OCI-LY3 (cell line): ENCODE data around the gene PKHD1.

Experiments used
- H2AFZ ChIP-seq: fragments of 200-600, 300-600 bp; shearing (Covaris generic); 2 replicates; pipeline ENCODE4 v1.6.0; 2014; ENCODE audit warnings: antibody characterized with exemption, low read depth, low read length
- H3K27ac ChIP-seq: fragments of 200-600, 300-600 bp; sonication (generic); 2 replicates; pipeline ENCODE4 v1.5.1; 2014; ENCODE audit warnings: mild to moderate bottlenecking, low read length, moderate library complexity, mixed read lengths
- H3K27me3 ChIP-seq: fragments of 200-600, 300-600 bp; sonication (generic); 2 replicates; pipeline ENCODE4 v1.6.1; 2014; ENCODE audit warnings: low read depth, low read length, mixed read lengths
- H3K36me3 ChIP-seq: fragments of 200-600, 300-600 bp; sonication (generic); replicated peaks from 2 replicates; pipeline ENCODE3; 2014; ENCODE audit warnings: low read depth, low read length, mixed read lengths
- H3K4me1 ChIP-seq: fragments of 300-600, 200-600 bp; sonication (generic); 2 replicates; pipeline ENCODE4 v1.6.1; 2014; ENCODE audit warnings: low read length, mixed read lengths
- H3K4me2 ChIP-seq: fragments of 200-600, 300-600 bp; sonication (generic); 2 replicates; pipeline ENCODE4 v1.6.1; 2014; ENCODE audit warnings: low read length, mixed read lengths
- H3K4me3 ChIP-seq: fragments of 300-600, 200-600 bp; sonication (generic); 2 replicates; pipeline ENCODE4 v1.5.1; 2014; ENCODE audit warnings: antibody characterized with exemption, mild to moderate bottlenecking, low read length, moderate library complexity
- H3K79me2 ChIP-seq: fragments of 300-600, 200-600 bp; shearing (Covaris generic); 2 replicates; pipeline ENCODE4 v1.6.1; 2014; ENCODE audit warnings: mild to moderate bottlenecking, low read length, mixed read lengths
- H3K9ac ChIP-seq: fragments of 300-600, 200-600 bp; shearing (Covaris generic); 2 replicates; pipeline ENCODE4 v1.6.0; 2014; ENCODE audit warnings: mild to moderate bottlenecking, low read length, moderate library complexity
- H3K9me3 ChIP-seq: fragments of 200-600, 300-600 bp; shearing (Covaris generic); 2 replicates; pipeline ENCODE4 v1.6.1; 2014; ENCODE audit warnings: low read length, mixed read lengths; ENCODE audit not compliant: insufficient read depth
- H4K20me1 ChIP-seq: fragments of 200-600, 300-600 bp; sonication (generic); 2 replicates; pipeline ENCODE4 v1.6.1; 2016; ENCODE audit warnings: low read length, mixed read lengths; ENCODE audit not compliant: insufficient read depth
- EZH2phosphoT487 ChIP-seq: fragments of 200-600 bp; shearing (Covaris generic); IDR thresholded peaks from 2 replicates; pipeline ENCODE4 v1.6.1; 2018; ENCODE audit warnings: antibody characterized with exemption, mixed run types, low read depth
- TF ChIP-seq, protein P1 (sequence below): fragments of 200-600, 300-600 bp; sonication (generic); IDR thresholded peaks from 2 replicates; pipeline ENCODE4 v1.5.1; 2014; ENCODE audit warnings: antibody characterized with exemption, low read length, low read depth

PKHD1 gene

DNA sequence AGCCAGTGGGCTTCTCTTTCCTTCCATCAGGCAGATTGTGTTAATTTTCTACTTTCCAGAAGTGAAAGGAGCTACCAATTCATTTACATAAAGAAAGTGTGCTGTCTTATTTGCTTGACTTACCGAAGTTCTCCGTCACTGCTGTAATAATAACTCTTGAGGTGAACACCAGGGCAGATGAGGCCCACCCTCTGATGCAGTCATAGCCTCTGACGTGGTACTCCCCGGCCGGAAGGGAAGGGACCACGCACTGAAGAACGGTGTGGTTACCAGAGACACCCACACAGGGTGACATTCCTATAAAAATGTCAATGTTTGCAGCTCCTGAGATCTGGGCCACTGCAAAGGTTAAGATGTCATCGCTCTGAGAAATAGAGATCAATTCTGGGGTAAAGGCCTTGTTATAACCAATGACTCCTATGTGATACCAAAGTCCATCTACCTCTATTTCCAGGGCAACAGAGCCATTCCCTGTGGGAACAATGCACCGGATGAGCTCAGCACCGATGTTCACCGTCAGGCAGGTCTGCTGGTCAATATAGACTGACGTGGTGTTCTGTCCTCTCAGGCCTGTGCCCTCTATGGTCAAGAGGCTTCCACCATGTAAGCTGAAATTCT, 62.9 kb downstream of the PKHD1 start:
- TF ChIP-seq, protein P1, sequence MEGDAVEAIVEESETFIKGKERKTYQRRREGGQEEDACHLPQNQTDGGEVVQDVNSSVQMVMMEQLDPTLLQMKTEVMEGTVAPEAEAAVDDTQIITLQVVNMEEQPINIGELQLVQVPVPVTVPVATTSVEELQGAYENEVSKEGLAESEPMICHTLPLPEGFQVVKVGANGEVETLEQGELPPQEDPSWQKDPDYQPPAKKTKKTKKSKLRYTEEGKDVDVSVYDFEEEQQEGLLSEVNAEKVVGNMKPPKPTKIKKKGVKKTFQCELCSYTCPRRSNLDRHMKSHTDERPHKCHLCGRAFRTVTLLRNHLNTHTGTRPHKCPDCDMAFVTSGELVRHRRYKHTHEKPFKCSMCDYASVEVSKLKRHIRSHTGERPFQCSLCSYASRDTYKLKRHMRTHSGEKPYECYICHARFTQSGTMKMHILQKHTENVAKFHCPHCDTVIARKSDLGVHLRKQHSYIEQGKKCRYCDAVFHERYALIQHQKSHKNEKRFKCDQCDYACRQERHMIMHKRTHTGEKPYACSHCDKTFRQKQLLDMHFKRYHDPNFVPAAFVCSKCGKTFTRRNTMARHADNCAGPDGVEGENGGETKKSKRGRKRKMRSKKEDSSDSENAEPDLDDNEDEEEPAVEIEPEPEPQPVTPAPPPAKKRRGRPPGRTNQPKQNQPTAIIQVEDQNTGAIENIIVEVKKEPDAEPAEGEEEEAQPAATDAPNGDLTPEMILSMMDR, result no peak
- TF ChIP-seq EZH2phosphoT487, result no peak
- H3K79me2 ChIP-seq, result no peaks in the 10 kb centered on the region
- H3K4me3 ChIP-seq, result peak overlapping the region; percentile 8
- peak overlapping the region; percentile 1; the same call in 1 of the 2 replicates for H2AFZ ChIP-seq
- peak overlapping the region; percentile 39 for H3K4me2 ChIP-seq
- H3K27ac ChIP-seq, result no peak overlapping the region
- H3K4me1 ChIP-seq, result peaks cover 32% of the 10 kb centered on the region
- peaks cover 7% of the 10 kb centered on the region; the same call in 1 of the 2 replicates for H3K27me3 ChIP-seq
- H3K9ac ChIP-seq, result no peak overlapping the region
- no peaks in the 10 kb centered on the region for H4K20me1 ChIP-seq
- H3K9me3 ChIP-seq, result no peaks in the 10 kb centered on the region
- H3K36me3 ChIP-seq, result no peaks in the 10 kb centered on the region

DNA sequence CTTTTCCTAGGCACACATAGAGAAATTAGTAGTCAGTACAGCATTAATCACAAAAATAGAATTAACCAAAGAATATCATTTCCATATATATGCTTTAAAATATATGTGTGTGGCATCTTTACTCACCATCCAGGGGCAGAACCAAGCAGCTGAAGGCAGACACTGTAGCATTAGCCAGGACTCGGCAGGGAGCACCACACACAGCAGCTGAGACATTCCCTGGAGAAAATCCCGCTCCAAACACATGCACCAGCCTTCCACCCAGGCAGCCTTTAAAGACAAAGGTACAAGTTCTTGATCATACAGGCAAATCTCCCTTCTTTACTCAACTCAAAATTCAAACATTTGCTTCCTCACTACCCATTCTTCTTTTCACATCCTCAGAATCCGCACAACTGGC, 64.7 kb downstream of the PKHD1 start:
- H4K20me1 ChIP-seq, result no peaks in the 10 kb centered on the region
- H3K4me2 ChIP-seq, result 0 out of 2 replicates have a peak overlapping the region, but pooled peaks have one; percentile 0
- no peak overlapping the region for H3K27ac ChIP-seq
- H3K9ac ChIP-seq, result no peak overlapping the region
- TF ChIP-seq, protein P1, result no peak
- no peak for TF ChIP-seq EZH2phosphoT487
- no peak overlapping the region for H2AFZ ChIP-seq
- peaks cover 4% of the 10 kb centered on the region; the same call in 1 of the 2 replicates for H3K27me3 ChIP-seq
- H3K36me3 ChIP-seq, result no peaks in the 10 kb centered on the region
- no peaks in the 10 kb centered on the region for H3K79me2 ChIP-seq
- no peaks in the 10 kb centered on the region for H3K9me3 ChIP-seq
- H3K4me1 ChIP-seq, result peaks cover 32% of the 10 kb centered on the region
- H3K4me3 ChIP-seq, result no peak overlapping the region

DNA sequence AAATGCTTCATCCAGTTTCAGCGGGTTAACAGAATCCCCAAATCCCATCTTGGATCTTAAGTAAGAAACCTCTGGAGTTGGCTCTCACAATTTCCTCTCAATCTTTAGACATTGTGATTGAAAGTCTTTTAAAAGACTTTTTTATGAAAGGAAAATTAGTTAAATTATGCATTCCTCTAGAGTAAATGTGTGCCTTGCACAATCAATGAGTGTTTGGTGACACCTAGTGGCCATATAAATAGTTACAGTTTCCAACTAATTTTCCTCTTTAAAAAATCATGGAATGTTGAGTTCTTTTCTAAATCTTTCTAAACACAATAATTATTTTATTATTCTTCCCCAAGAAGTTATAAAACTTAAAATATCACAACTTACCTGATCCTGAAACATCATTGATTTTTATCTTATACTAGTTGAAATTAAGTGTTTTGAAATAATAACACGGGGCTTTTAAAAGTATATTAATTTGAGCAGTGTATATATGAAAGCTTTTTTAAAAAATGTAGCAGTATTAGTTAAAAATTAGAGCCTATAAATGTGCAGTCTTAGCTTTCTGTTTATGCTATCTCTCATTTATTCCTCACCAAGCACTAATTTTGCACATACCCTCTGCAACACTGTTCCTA, 66.4 kb downstream of the PKHD1 start:
- no peak overlapping the region for H3K27ac ChIP-seq
- TF ChIP-seq, protein P1, result peak; percentile 92
- TF ChIP-seq EZH2phosphoT487, result no peak
- no peak overlapping the region for H3K9ac ChIP-seq

DNA sequence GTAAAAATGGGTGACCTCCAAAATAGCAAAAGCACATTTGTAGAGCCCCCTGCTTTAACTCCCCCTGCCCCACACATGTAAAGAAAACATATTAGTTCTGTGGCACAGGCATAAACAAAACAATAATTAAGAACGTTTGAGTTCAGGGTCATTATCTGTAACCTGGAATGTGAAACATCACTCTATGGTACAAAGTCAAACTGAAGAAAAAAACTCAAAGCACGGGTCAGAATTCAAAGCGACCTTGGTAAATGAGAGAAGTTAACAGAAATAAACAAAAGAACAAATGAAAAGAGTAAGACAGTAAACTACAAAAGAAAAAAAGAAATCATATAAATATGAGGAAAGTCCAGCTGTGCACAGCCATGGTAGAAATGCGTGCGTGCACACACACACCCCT, 67.5 kb downstream of the PKHD1 start:
- TF ChIP-seq, protein P1, result no peak
- no peak for TF ChIP-seq EZH2phosphoT487
- no peak overlapping the region for H3K4me3 ChIP-seq
- H3K27ac ChIP-seq, result no peak overlapping the region
- no peaks in the 10 kb centered on the region for H3K36me3 ChIP-seq
- no peaks in the 10 kb centered on the region for H4K20me1 ChIP-seq
- no peaks in the 10 kb centered on the region for H3K79me2 ChIP-seq
- no peak overlapping the region for H3K9ac ChIP-seq
- no peaks in the 10 kb centered on the region for H3K9me3 ChIP-seq
- no peak overlapping the region for H3K4me2 ChIP-seq
- H2AFZ ChIP-seq, result no peak overlapping the region
- H3K27me3 ChIP-seq, result peaks cover 4% of the 10 kb centered on the region
- H3K4me1 ChIP-seq, result peaks cover 39% of the 10 kb centered on the region

More for the DNA sequence above, 66.4 kb downstream of the PKHD1 start:
- Histone ChIP-seq H4K20me1 (no peaks in the 10 kb centered on the region), H3K36me3 (no peaks in the 10 kb centered on the region), H3K4me3 (no peak overlapping the region), H3K79me2 (no peaks in the 10 kb centered on the region), H3K9me3 (no peaks in the 10 kb centered on the region), H3K4me1 (peaks cover 35% of the 10 kb centered on the region), H2AFZ (no peak overlapping the region), H3K27me3 (peaks cover 4% of the 10 kb centered on the region), H3K4me2 (no peak overlapping the region)
